Hepatocyte (in vitro differentiated cells): ENCODE results near the gene MMP8. TPM values are rescaled to one million over a fixed set of nuclear protein-coding genes. Genes with fewer than 3 reads are reported as not detected.
A peak's percentile ranks its signal among the peaks of the same experiment; 100 is the strongest.
"Not testable (repeated sequence)": the region's sequence is repeated elsewhere in the genome, so short reads cannot be mapped to it uniquely, and the experiment has no call there.

ENCODE experiments used
- DNase-seq: peaks from one replicate; pipeline ENCODE4 v3.0.0-alpha.2; 2016; ENCODE audit warnings: low spot score
- H2AFZ ChIP-seq: fragments of 200-600 bp; sonication (generic); 2 replicates; pipeline ENCODE4 v1.6.0; 2016; ENCODE audit warnings: antibody characterized with exemption, mild to moderate bottlenecking
- H3K27ac ChIP-seq: fragments of 200-600 bp; sonication (generic); 2 replicates; pipeline ENCODE4 v1.5.1; 2016; ENCODE audit warnings: mild to moderate bottlenecking
- H3K27me3 ChIP-seq: fragments of 200-600 bp; sonication (generic); 2 replicates; pipeline ENCODE4 v1.6.1; 2016
- H3K36me3 ChIP-seq: fragments of 200-600 bp; sonication (generic); replicated peaks from 2 replicates; pipeline ENCODE4 v1.5.1; 2016; ENCODE audit warnings: low read depth; ENCODE audit not compliant: insufficient read depth
- H3K4me1 ChIP-seq: fragments of 200-600 bp; sonication (generic); 2 replicates; pipeline ENCODE4 v1.5.1; 2016; ENCODE audit warnings: mild to moderate bottlenecking, moderate library complexity; ENCODE audit not compliant: insufficient read depth
- H3K4me2 ChIP-seq: fragments of 200-600 bp; sonication (generic); 2 replicates; pipeline ENCODE4 v1.6.0; 2016
- H3K4me3 ChIP-seq: fragments of 200-600 bp; sonication (generic); 2 replicates; pipeline ENCODE4 v1.5.1; 2016; ENCODE audit warnings: mild to moderate bottlenecking
- H3K79me2 ChIP-seq: fragments of 200-600 bp; sonication (generic); 2 replicates; pipeline ENCODE4 v1.6.0; 2017; ENCODE audit warnings: mild to moderate bottlenecking
- H3K9me2 ChIP-seq: fragments of 200-600 bp; sonication (generic); replicated peaks from 2 replicates; pipeline ENCODE4 v1.6.0; 2017; ENCODE audit warnings: mild to moderate bottlenecking; ENCODE audit not compliant: insufficient read depth
- H3K9me3 ChIP-seq: fragments of 200-600 bp; sonication (generic); 2 replicates; pipeline ENCODE4 v1.5.1; 2016; ENCODE audit warnings: low read depth, mild to moderate bottlenecking
- H4K20me1 ChIP-seq: fragments of 200-600 bp; sonication (generic); 2 replicates; pipeline ENCODE4 v1.6.0; 2016; ENCODE audit warnings: mild to moderate bottlenecking; ENCODE audit not compliant: insufficient read depth, poor library complexity, severe bottlenecking
- EZH2 ChIP-seq: fragments of 200-600 bp; sonication (generic); IDR thresholded peaks from 2 replicates; pipeline ENCODE4 v1.6.1; 2016; ENCODE audit warnings: antibody characterized with exemption, mild to moderate bottlenecking, borderline replicate concordance
- EZH2phosphoT487 ChIP-seq: fragments of 200-600 bp; sonication (generic); IDR thresholded peaks from one replicate; pipeline ENCODE4 v1.6.1; 2018; ENCODE audit warnings: antibody characterized with exemption, mild to moderate bottlenecking, low read depth, moderate library complexity; ENCODE audit not compliant: unreplicated experiment, severe bottlenecking
- WGBS: methylation state at CpG from one replicate; pipeline ENCODE4 v1.1.6; 2016; ENCODE audit warnings: low lambda C conversion rate; ENCODE audit errors: missing lambda C conversion rate; 5-methylcytosine and 5-hydroxymethylcytosine counted together
- polyA plus RNA-seq: library from polyadenylated mRNA; unstranded; fragments of >200 nt; fragmentation: Nextera tagmentation; extraction: Ambion mirVana; gene quantifications from 2 replicates; pipeline ENCODE4 v1.2.1, GENCODE V29; 2016
- total RNA-seq: library from RNA; depleted of rRNA; stranded (reverse); fragments of >200 nt; gene quantifications from 2 replicates; pipeline ENCODE4 v1.2.3, GENCODE V29; 2014
- TF ChIP-seq, protein P1 (sequence below): fragments of 200-600 bp; sonication (generic); IDR thresholded peaks from 2 replicates; pipeline ENCODE4 v1.5.1; 2016; ENCODE audit warnings: antibody characterized with exemption, mild to moderate bottlenecking; ENCODE audit not compliant: poor library complexity

The MMP8 gene
- total and polyA plus RNA-seq, 2 experiments from 2014 or later, result 0.37 TPM; not detected in 1

DNA sequence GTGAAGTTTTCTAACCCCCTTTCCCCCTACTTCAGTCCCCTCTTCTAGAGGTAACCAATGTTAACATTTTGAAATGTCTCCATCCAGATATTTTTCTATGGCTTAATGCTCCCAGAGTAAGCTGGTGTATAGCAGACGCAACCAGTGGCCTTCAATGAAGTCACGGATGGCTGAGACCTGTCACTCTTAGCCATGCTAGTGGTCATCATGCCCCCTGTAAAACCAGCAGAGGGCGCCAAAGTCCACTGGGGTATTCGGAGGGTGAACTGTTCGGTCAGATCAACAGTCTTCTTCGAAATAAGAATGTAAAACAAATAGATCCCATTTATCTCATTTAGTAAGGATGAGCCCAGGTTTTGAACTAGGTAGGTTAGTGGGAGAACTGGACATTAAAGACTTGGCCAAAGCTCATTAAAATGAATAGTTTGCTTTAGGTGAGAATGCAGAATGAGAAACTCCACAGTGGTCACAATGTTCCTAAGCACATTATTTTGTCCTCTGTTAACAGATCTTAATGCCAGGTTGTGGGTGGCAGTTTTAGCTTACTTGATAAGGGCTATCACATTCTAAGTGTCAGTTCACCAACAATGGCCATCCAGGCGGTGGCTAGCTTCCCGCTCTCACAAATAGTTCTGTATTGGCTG lies 8.6 kb upstream of the MMP8 start:
- no peaks in the 10 kb centered on the region for H3K27me3 ChIP-seq
- H3K4me3 ChIP-seq, result no peak overlapping the region
- WGBS, result 49% methylated on average over 8 of the region's 8 CpGs
- no peaks in the 10 kb centered on the region for H4K20me1 ChIP-seq
- no peaks in the 10 kb centered on the region for H3K79me2 ChIP-seq
- peak; percentile 83 for DNase-seq
- H3K4me2 ChIP-seq, result no peak overlapping the region
- no peaks in the 10 kb centered on the region for H3K9me3 ChIP-seq
- no peak for TF ChIP-seq EZH2phosphoT487
- TF ChIP-seq, protein P1, sequence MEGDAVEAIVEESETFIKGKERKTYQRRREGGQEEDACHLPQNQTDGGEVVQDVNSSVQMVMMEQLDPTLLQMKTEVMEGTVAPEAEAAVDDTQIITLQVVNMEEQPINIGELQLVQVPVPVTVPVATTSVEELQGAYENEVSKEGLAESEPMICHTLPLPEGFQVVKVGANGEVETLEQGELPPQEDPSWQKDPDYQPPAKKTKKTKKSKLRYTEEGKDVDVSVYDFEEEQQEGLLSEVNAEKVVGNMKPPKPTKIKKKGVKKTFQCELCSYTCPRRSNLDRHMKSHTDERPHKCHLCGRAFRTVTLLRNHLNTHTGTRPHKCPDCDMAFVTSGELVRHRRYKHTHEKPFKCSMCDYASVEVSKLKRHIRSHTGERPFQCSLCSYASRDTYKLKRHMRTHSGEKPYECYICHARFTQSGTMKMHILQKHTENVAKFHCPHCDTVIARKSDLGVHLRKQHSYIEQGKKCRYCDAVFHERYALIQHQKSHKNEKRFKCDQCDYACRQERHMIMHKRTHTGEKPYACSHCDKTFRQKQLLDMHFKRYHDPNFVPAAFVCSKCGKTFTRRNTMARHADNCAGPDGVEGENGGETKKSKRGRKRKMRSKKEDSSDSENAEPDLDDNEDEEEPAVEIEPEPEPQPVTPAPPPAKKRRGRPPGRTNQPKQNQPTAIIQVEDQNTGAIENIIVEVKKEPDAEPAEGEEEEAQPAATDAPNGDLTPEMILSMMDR, result peak; percentile 63
- no peaks in the 10 kb centered on the region for H3K9me2 ChIP-seq
- no peaks in the 10 kb centered on the region for H3K4me1 ChIP-seq
- no peak overlapping the region for H3K27ac ChIP-seq
- no peaks in the 10 kb centered on the region for H3K36me3 ChIP-seq
- H2AFZ ChIP-seq, result no peak overlapping the region

DNA sequence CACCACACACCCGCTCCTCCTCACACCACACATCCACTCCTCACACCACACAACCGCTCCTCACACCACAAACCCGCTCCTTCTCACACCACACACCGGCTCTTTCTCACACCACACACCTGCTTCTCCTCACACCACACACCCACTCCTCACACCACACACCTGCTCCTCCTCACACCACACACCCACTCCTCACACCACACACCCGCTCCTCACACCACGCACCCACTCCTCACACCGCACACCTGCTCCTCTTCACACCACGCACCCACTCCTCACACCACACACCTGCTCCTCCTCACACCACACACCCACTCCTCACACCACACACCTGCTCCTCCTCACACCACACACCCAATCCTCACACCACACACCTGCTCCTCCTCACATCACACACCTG lies 6.2 kb upstream of the MMP8 start:
- not testable (repeated sequence) for H4K20me1 ChIP-seq, H3K27me3 ChIP-seq, H3K4me2 ChIP-seq, H2AFZ ChIP-seq, H3K36me3 ChIP-seq, H3K4me1 ChIP-seq, H3K27ac ChIP-seq, H3K4me3 ChIP-seq, H3K9me2 ChIP-seq, H3K79me2 ChIP-seq, H3K9me3 ChIP-seq
- whole genome bisulfite sequencing, result 85% methylated on average over 4 of the region's 8 CpGs
- DNase-seq, result peak; percentile 9

DNA sequence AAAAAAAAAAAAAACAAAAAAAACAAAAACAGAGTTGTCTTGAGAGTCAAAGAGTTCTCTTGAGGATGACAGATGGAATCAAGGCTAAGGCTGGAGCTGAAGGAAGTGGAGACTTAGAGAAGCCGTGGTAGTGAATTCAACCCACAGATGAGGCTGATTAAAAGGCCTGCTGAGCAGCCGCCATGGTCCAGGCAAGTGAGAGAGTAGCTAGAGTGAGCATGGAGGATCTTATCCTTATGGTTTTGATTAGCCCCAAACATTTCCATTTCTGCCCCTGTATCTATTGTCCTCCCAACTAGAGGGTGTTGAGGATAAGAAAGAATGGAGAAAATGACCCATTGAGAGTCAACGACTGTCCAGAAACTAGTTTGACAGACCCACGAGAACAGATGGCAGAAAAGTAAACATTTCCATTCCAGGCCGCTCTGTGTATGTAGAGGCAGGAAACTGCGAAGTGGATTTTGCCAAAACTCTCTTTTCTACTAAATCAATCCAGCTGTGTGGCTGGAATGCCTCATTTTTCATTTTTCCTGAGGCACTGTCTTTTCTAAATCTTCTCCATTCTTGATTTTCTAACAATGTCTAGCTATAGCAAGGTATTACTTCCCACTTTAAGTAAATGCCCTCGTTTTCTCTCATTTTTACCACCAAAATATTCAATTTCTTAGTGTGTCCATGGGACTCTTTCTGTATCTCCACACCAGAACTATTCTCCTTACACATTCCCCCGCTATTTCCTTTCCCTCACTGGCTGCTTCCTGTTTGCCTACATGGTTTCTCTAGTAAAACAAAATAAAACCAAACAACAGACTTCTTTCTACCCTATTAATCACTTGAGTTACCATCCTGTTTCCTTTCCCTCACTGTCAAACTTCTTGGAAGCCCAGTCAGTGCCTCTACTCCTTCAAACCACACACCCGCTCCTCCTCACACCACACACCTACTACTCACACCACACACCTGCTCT lies 5.4 kb upstream of the MMP8 start:
- peak overlapping the region; percentile 17 for H3K4me2 ChIP-seq
- H3K36me3 ChIP-seq, result no peaks in the 10 kb centered on the region
- H3K4me3 ChIP-seq, result no peak overlapping the region
- 56% methylated on average over 9 of the region's 9 CpGs for WGBS
- H3K4me1 ChIP-seq, result no peaks in the 10 kb centered on the region
- H3K9me2 ChIP-seq, result no peaks in the 10 kb centered on the region
- TF ChIP-seq, protein P1, result no peak
- TF ChIP-seq EZH2 (no peak), EZH2phosphoT487 (no peak)
- peak overlapping the region; percentile 64 for H3K27ac ChIP-seq
- H3K27me3 ChIP-seq, result no peaks in the 10 kb centered on the region
- no peaks in the 10 kb centered on the region for H3K9me3 ChIP-seq
- H2AFZ ChIP-seq, result no peak overlapping the region
- no peaks in the 10 kb centered on the region for H4K20me1 ChIP-seq
- peak; percentile 12 for DNase-seq
- H3K79me2 ChIP-seq, result no peaks in the 10 kb centered on the region

DNA sequence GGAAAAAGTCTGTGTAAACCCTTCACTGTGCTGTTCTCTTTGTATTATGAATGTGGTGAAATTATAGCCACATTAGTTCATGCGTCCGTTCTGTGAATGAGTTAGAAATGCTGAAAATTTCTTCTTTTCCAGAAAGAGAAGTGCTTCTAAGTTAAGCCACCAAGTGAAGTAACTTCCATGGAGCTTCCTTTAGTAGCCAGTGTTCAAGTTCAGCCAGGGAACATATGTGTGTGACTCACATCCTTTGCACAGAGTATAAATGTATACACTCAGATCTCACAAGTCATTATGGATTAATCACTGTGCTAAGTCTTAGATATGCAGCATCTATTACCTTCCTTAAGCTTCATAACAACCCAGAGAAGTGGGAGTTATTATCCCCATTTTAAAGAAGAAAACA lies 3.1 kb upstream of the MMP8 start:
- Histone ChIP-seq H3K79me2 (no peaks in the 10 kb centered on the region), H3K4me1 (no peaks in the 10 kb centered on the region), H3K9me2 (no peaks in the 10 kb centered on the region), H3K36me3 (no peaks in the 10 kb centered on the region), H3K27me3 (no peaks in the 10 kb centered on the region), H3K9me3 (no peaks in the 10 kb centered on the region), H4K20me1 (no peaks in the 10 kb centered on the region), H3K27ac (no peak overlapping the region), H3K4me3 (no peak overlapping the region), H3K4me2 (no peak overlapping the region), H2AFZ (no peak overlapping the region)
- TF ChIP-seq, protein P1, result no peak
- TF ChIP-seq EZH2, result no peak
- no peak for TF ChIP-seq EZH2phosphoT487
- WGBS, result 98% methylated on average over 2 of the region's 2 CpGs
- DNase-seq, result no peak
